Prostate gland (tissue), 2 donors: ENCODE data around the gene JPH4.

Source experiments
- CTCF ChIP-seq, 4 experiments: fragments of 200-600 bp in 2 of 4; fragments of 450-650 bp in 2 of 4; sonication (generic) in 2 of 4; IDR thresholded peaks; 1 replicate in 3 of 4; 2 replicates in 1 of 4; pipeline ENCODE4 v1.5.1; 2016 to 2019; ENCODE audit warnings: antibody characterized with exemption in 4 of 4, mild to moderate bottlenecking in 2 of 4, moderate library complexity in 2 of 4
- POLR2A ChIP-seq: fragments of 450-650 bp; IDR thresholded peaks from one replicate; pipeline ENCODE4 v1.6.1; 2016; ENCODE audit warnings: antibody characterized with exemption, mild to moderate bottlenecking
- POLR2AphosphoS5 ChIP-seq: sonication (generic); formaldehyde crosslinking; IDR thresholded peaks from one replicate; pipeline ENCODE4 v1.6.1; 2017; ENCODE audit warnings: antibody characterized with exemption

- TF ChIP-seq CTCF (IDR thresholded peaks at IDR 0.05) (no peak), POLR2A (no peak), POLR2AphosphoS5 (no peak)
Measured at GRCh38 chr14:23538050-23538718, 40.4 kb downstream of the JPH4 start.
